ENCODE data around the gene TCN1.

The TCN1 gene

DNA sequence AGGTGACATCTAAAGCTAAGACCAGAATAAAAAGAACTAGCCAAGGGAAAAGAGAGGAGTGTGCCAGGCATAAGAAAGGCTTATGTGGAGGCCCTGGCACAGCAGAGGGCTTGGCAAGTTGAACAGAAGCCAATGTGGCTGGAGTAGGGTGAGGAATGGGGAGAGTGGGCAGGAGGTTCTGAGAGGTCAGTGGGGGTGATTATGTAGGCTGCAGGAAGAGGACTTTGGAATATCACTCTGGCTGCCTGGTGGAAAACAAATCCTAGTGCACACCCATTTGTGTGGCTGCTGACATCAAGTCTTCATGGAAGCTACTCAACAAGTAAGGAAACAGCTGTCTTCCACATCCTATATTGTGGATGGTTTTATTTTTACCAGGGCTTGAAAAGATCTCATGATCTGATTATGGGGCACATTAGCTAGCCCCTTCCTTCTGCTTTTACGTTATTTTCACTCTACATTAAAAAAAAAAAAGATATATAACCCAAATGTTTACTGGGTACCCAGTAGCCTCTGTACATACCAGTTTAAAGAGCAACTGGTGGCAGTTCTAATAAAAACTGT is 59.2 kb downstream of the TCN1 start:
- DNase-seq (ENCODE audit: low read depth in 2 of 2): no peak

DNA sequence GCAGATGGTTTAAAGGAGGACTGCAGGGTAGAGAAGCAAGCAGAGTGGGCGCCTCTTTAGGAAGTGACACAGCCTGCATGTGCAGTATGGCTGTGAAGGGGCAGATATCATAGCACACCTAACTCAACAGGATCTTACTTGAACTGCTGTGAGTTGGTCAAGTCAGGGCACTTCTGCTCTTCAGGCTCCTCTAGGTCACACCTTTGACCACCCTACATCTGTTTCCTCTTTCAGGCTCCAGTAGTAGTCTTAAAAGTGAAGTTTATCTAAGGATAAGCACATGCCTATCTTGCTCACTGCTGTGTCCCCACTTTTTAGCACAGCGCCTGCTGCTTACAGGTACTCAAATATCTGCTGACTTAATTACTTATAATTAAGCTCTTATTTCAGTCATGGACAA is 62.2 kb downstream of the TCN1 start:
- DNase-seq (ENCODE audit: low read depth in 2 of 2): no peak

Measured in fibroblast of skin of left quadriceps (primary cell).